Right atrium auricular region (tissue), 2 donors: ENCODE results near the gene PRUNE1. TPM values are rescaled to one million over a fixed set of nuclear protein-coding genes. Genes with fewer than 3 reads are reported as not detected.

Experiments used
- DNase-seq: peaks from one replicate; pipeline ENCODE4 v3.0.0-alpha.2; 2019; ENCODE audit warnings: low spot score
- H3K27ac ChIP-seq, 2 donors: fragments of 200-600 bp; sonication (generic); 1 replicate in 1 of 2; 2 replicates in 1 of 2; pipeline ENCODE4 v1.5.1; 2016 to 2019
- H3K27me3 ChIP-seq, 2 donors: fragments of 200-600 bp; sonication (generic); one replicate each; pipeline versions ENCODE4 v1.5.1 to v1.6.0; 2017 to 2019
- H3K36me3 ChIP-seq: fragments of 200-600 bp; sonication (generic); one replicate; pipeline ENCODE4 v1.5.1; 2016
- H3K4me1 ChIP-seq, 2 donors: fragments of 200-600 bp; sonication (generic); one replicate each; pipeline versions ENCODE4 v1.5.1 to v1.6.0; 2017 to 2019
- H3K4me3 ChIP-seq, 2 donors: fragments of 200-600 bp; sonication (generic); 1 replicate in 1 of 2; 2 replicates in 1 of 2; pipeline ENCODE4 v1.5.1; 2017 to 2019; ENCODE audit warnings: mild to moderate bottlenecking in 1 of 2, moderate library complexity in 1 of 2
- H3K9me3 ChIP-seq, 2 donors: fragments of 200-600 bp; sonication (generic); one replicate each; pipeline ENCODE4 v1.5.1; 2019
- CTCF ChIP-seq, 2 donors: fragments of 200-600 bp; sonication (generic); IDR thresholded peaks; one replicate each; pipeline ENCODE4 v1.5.1; 2019; ENCODE audit warnings: antibody characterized with exemption in 2 of 2
- total RNA-seq, 2 donors: library from RNA; depleted of rRNA; stranded (reverse); fragments of >200 nt; gene quantifications; one replicate each; pipeline ENCODE4 v1.1.0, GENCODE V29; 2016

The PRUNE1 gene
- total RNA-seq, 2 donors from 2014 or later = 52.0 to 68.4 TPM

GRCh38 chr1:151039521-151039920 lies 31.3 kb downstream of the PRUNE1 start:
- peaks cover 0 to 10% of the 10 kb centered on the region in 2 donors for H3K4me1 ChIP-seq
- H3K27ac ChIP-seq = no peak overlapping the region
- no peak overlapping the region for H3K4me3 ChIP-seq
- H3K9me3 ChIP-seq = no peaks in the 10 kb centered on the region
- peaks cover 17% of the 10 kb centered on the region for H3K36me3 ChIP-seq
- no peaks in the 10 kb centered on the region for H3K27me3 ChIP-seq
- DNase-seq = no peak
- no peak for TF ChIP-seq CTCF (IDR thresholded peaks at IDR 0.05)

GRCh38 chr1:151043163-151043562 lies 34.9 kb downstream of the PRUNE1 start:
- Histone ChIP-seq H3K9me3 (no peaks in the 10 kb centered on the region), H3K27ac (no peak overlapping the region), H3K36me3 (peaks cover 9% of the 10 kb centered on the region), H3K4me1 (peaks cover 0 to 11% of the 10 kb centered on the region in 2 donors), H3K4me3 (no peak overlapping the region), H3K27me3 (no peaks in the 10 kb centered on the region)
- DNase-seq = no peak
- no peak for TF ChIP-seq CTCF (IDR thresholded peaks at IDR 0.05)

GRCh38 chr1:151047591-151047924 lies 39.3 kb downstream of the PRUNE1 start, which contains the start of gene C1orf56:
C1orf56 (plus strand) TSS chr1:151047751; CDS start chr1:151047848, 97 bp downstream.
- Histone ChIP-seq H3K36me3 (peaks cover 28% of the 10 kb centered on the region), H3K9me3 (no peaks in the 10 kb centered on the region), H3K27ac (peak within 1 kb of the TSS; percentile 90 to 93), H3K4me1 (peaks cover 0 to 25% of the 10 kb centered on the region in 2 donors), H3K4me3 (peak within 1 kb of the TSS; percentile 55 to 73), H3K27me3 (no peaks in the 10 kb centered on the region)
- peak; percentile 74 for DNase-seq
- no peak for TF ChIP-seq CTCF (IDR thresholded peaks at IDR 0.05)

- no peaks in the 10 kb centered on the region for H3K9me3 ChIP-seq
- TF ChIP-seq CTCF (IDR thresholded peaks at IDR 0.05) = peak; percentile 44 to 68
- H3K4me3 ChIP-seq = peak overlapping the region; percentile 55 to 73
- peaks cover 29% of the 10 kb centered on the region for H3K36me3 ChIP-seq
- peaks cover 0 to 25% of the 10 kb centered on the region in 2 donors for H3K4me1 ChIP-seq
- peak; percentile 85 for DNase-seq
- no peaks in the 10 kb centered on the region for H3K27me3 ChIP-seq
- H3K27ac ChIP-seq = peak overlapping the region; percentile 90 to 93
Measured at GRCh38 chr1:151047925-151048644, 39.8 kb downstream of the PRUNE1 start.

GRCh38 chr1:151048645-151049032 lies 40.4 kb downstream of the PRUNE1 start:
- peaks cover 0 to 25% of the 10 kb centered on the region in 2 donors for H3K4me1 ChIP-seq
- no peaks in the 10 kb centered on the region for H3K27me3 ChIP-seq
- H3K27ac ChIP-seq = peak overlapping the region; percentile 90 to 93
- TF ChIP-seq CTCF (IDR thresholded peaks at IDR 0.05) = no peak
- peak overlapping the region; percentile 55 to 73 for H3K4me3 ChIP-seq
- no peak for DNase-seq
- H3K9me3 ChIP-seq = no peaks in the 10 kb centered on the region
- H3K36me3 ChIP-seq = peaks cover 30% of the 10 kb centered on the region
